ENCODE measurements around the gene CACNA1C. TPM values are rescaled to one million over a fixed set of nuclear protein-coding genes. Genes with fewer than 3 reads are reported as not detected.
A peak's percentile ranks its signal among the peaks of the same experiment; 100 is the strongest.

Gene CACNA1C
- total and polyA plus RNA-seq, 4 donors, result 14.8 to 22.2 (median 18.3) TPM

DNA sequence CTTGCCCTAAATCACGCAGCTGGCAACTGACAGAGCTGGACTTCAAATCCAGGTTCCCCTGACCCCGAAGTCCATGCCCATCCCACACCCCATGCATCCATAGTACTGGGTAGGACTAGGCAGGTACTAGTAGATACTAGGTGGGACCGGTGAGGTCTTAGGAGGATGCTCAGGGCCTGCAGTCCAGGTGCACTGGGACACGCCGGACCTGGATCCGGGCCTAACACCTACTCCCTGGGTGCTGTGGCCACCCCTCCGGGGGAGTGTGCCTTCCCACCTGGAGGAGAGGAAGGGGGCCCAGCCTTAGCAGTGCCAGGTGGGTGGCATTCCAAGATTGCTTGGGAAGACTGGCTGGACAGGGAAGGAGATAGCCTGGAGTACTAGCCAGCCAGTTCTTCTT lies 64.8 kb downstream of the CACNA1C start:
- peaks cover 36% of the 10 kb centered on the region for H3K36me3 ChIP-seq (ENCODE audit: control insufficient read depth, insufficient read depth, low read length)
- no peaks in the 10 kb centered on the region for H3K9me3 ChIP-seq (ENCODE audit: control insufficient read depth, insufficient read depth, low read length)
- no peak for DNase-seq (ENCODE audit: low read depth in 4 of 6, low spot score in 6 of 6)
- peaks cover 15% of the 10 kb centered on the region for H3K4me1 ChIP-seq (ENCODE audit: control insufficient read depth, insufficient read depth, low read length)
- H3K27ac ChIP-seq (ENCODE audit: low read depth, low read length), result no peak overlapping the region
- H3K27me3 ChIP-seq (ENCODE audit: control insufficient read depth, insufficient read depth, low read length), result no peaks in the 10 kb centered on the region
- H3K4me3 ChIP-seq (ENCODE audit: low read depth, low read length), result no peak overlapping the region
- WGBS (ENCODE audit: insufficient coverage), result 96% methylated on average over 4 of the region's 7 CpGs

DNA sequence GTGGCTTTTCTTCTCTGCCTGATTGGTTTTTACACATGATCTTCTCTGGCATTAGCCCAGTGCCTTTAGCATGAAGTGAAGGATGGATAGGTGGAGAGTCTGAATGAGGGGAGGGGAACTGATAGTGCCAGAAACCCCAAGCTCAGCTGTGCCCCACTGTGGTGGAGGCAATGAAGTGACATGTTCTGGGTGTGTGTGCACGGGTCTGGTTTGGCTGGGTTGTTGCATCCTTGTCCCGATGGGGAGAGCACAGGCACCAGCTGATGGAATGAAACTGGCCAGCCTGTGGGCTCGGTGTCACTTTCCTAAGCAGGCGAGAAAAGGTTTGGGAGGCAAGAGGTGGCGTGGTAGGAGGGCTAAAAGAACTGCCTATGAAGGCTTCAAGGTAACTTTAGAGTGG lies 65.3 kb downstream of the CACNA1C start:
- peaks cover 39% of the 10 kb centered on the region for H3K36me3 ChIP-seq (ENCODE audit: control insufficient read depth, insufficient read depth, low read length)
- H3K4me3 ChIP-seq (ENCODE audit: low read depth, low read length), result no peak overlapping the region
- no peak for DNase-seq (ENCODE audit: low read depth in 4 of 6, low spot score in 6 of 6)
- H3K27ac ChIP-seq (ENCODE audit: low read depth, low read length), result no peak overlapping the region
- 90% methylated on average over 5 of the region's 5 CpGs for WGBS (ENCODE audit: insufficient coverage)
- H3K9me3 ChIP-seq (ENCODE audit: control insufficient read depth, insufficient read depth, low read length), result no peaks in the 10 kb centered on the region
- H3K27me3 ChIP-seq (ENCODE audit: control insufficient read depth, insufficient read depth, low read length), result no peaks in the 10 kb centered on the region
- H3K4me1 ChIP-seq (ENCODE audit: control insufficient read depth, insufficient read depth, low read length), result peaks cover 12% of the 10 kb centered on the region

GRCh38 chr12:2118481-2119255 lies 65.9 kb downstream of the CACNA1C start:
- WGBS (ENCODE audit: insufficient coverage), result 83% methylated on average over 12 of the region's 12 CpGs
- Histone ChIP-seq H3K4me3 (ENCODE audit: low read depth, low read length) (no peak overlapping the region), H3K27ac (ENCODE audit: low read depth, low read length) (no peak overlapping the region), H3K9me3 (ENCODE audit: control insufficient read depth, insufficient read depth, low read length) (no peaks in the 10 kb centered on the region), H3K4me1 (ENCODE audit: control insufficient read depth, insufficient read depth, low read length) (peaks cover 6% of the 10 kb centered on the region), H3K36me3 (ENCODE audit: control insufficient read depth, insufficient read depth, low read length) (peaks cover 39% of the 10 kb centered on the region), H3K27me3 (ENCODE audit: control insufficient read depth, insufficient read depth, low read length) (no peaks in the 10 kb centered on the region)
- DNase-seq (ENCODE audit: low read depth in 4 of 6, low spot score in 6 of 6), result no peak

- Histone ChIP-seq H3K4me3 (ENCODE audit: low read depth, low read length) (no peak overlapping the region), H3K36me3 (ENCODE audit: control insufficient read depth, insufficient read depth, low read length) (peaks cover 39% of the 10 kb centered on the region), H3K4me1 (ENCODE audit: control insufficient read depth, insufficient read depth, low read length) (no peaks in the 10 kb centered on the region), H3K9me3 (ENCODE audit: control insufficient read depth, insufficient read depth, low read length) (no peaks in the 10 kb centered on the region), H3K27me3 (ENCODE audit: control insufficient read depth, insufficient read depth, low read length) (no peaks in the 10 kb centered on the region), H3K27ac (ENCODE audit: low read depth, low read length) (peak overlapping the region; percentile 6)
- no peak for DNase-seq (ENCODE audit: low read depth in 4 of 6, low spot score in 6 of 6)
- whole genome bisulfite sequencing (ENCODE audit: insufficient coverage), result 89% methylated on average over 3 of the region's 7 CpGs
Observed at GRCh38 chr12:2119266-2119665, 66.5 kb downstream of the CACNA1C start.

DNA sequence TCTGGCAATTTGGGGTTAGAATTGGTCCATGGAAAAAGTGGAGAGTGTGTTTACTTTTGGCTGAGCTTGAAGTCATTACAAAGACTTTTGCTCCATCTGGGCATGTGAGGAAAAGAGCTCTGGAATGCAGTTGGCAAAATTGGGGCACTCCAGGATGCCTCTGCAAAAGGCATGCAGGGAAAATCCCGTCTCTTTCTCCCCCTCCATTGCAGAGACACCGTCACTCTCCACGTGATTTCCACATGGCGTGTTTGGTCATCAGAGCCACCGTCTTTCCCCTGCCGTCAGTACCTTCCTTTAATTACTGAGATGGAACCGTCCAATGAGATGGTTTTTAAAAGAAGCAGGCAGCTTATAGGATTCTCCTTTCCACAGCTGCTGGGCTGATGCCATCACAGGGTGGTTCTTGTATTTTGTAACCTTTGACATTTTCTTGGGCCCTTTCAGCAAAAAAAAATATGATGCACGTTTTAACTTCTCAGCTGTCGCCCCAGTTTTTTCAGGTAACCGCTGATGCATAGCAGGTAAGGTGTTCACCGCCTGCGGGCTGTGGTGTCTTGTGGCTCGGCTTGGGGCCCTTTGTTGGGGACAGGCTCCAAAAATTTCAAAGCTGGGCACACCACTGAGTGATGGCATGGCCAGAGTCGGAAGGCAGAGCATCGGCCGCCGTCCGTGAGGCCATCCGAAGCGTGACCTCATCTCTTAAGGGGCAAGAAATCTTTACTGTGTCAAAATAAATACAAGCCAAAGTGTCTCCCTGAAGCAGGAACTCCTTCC lies 68.4 kb downstream of the CACNA1C start:
- no peaks in the 10 kb centered on the region for H3K4me1 ChIP-seq (ENCODE audit: control insufficient read depth, insufficient read depth, low read length)
- no peaks in the 10 kb centered on the region for H3K27me3 ChIP-seq (ENCODE audit: control insufficient read depth, insufficient read depth, low read length)
- DNase-seq (ENCODE audit: low read depth in 4 of 6, low spot score in 6 of 6), result no peak
- 92% methylated on average over 13 of the region's 20 CpGs for WGBS (ENCODE audit: insufficient coverage)
- peaks cover 27% of the 10 kb centered on the region for H3K36me3 ChIP-seq (ENCODE audit: control insufficient read depth, insufficient read depth, low read length)
- H3K4me3 ChIP-seq (ENCODE audit: low read depth, low read length), result no peak overlapping the region
- no peaks in the 10 kb centered on the region for H3K9me3 ChIP-seq (ENCODE audit: control insufficient read depth, insufficient read depth, low read length)
- H3K27ac ChIP-seq (ENCODE audit: low read depth, low read length), result no peak overlapping the region

- WGBS (ENCODE audit: insufficient coverage), result 86% methylated on average over 13 of the region's 13 CpGs
- DNase-seq (ENCODE audit: low read depth in 4 of 6, low spot score in 6 of 6), result no peak
- Histone ChIP-seq H3K27me3 (ENCODE audit: control insufficient read depth, insufficient read depth, low read length) (no peaks in the 10 kb centered on the region), H3K4me1 (ENCODE audit: control insufficient read depth, insufficient read depth, low read length) (no peaks in the 10 kb centered on the region), H3K27ac (ENCODE audit: low read depth, low read length) (no peak overlapping the region), H3K36me3 (ENCODE audit: control insufficient read depth, insufficient read depth, low read length) (peaks cover 17% of the 10 kb centered on the region), H3K9me3 (ENCODE audit: control insufficient read depth, insufficient read depth, low read length) (no peaks in the 10 kb centered on the region), H3K4me3 (ENCODE audit: low read depth, low read length) (no peak overlapping the region)
Observed at GRCh38 chr12:2124466-2125023, 71.8 kb downstream of the CACNA1C start.

DNA sequence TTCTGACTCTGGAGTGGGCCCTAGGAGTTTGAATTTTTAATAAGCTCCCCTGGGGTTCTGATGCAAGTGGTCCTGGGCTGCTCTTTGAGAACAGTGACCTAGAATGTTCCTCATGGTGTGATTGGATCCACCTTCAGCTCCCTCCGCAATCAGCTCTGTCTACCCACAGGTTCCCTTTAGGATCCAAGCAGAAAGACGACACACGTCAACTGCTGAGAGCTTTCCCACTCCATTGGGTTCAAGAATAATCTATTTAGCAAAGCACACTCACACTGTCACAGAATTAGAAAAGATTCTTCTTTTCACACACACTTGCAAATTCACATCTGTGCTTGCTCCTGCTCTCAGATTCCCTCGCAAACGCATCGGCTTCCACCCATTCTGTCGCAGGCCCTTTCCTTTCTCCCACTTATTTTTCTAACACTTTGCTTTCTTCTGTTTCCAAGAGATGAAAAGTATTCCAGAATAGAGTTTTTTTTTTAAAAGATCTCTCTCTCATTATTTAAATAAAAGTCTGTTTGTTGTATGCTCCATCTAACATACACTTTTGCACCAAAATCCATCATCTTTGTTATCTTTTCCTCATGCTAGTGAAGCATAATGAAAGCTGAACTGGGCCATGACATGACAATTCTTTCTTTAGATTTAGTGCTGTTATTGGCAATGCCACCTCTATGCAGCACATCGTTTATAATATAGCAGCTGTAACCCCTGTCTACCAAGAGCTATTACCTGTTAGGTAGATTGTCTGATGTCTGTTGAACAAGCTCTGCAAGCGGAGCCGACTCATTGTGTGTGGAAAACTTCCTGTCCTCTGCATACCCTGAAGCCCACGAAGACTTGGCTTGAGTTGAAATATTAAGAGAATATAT lies 73.1 kb downstream of the CACNA1C start:
- Histone ChIP-seq H3K27ac (ENCODE audit: low read depth, low read length) (no peak overlapping the region), H3K9me3 (ENCODE audit: control insufficient read depth, insufficient read depth, low read length) (no peaks in the 10 kb centered on the region), H3K27me3 (ENCODE audit: control insufficient read depth, insufficient read depth, low read length) (no peaks in the 10 kb centered on the region), H3K4me3 (ENCODE audit: low read depth, low read length) (no peak overlapping the region), H3K4me1 (ENCODE audit: control insufficient read depth, insufficient read depth, low read length) (no peaks in the 10 kb centered on the region), H3K36me3 (ENCODE audit: control insufficient read depth, insufficient read depth, low read length) (peaks cover 15% of the 10 kb centered on the region)
- peak in 2 of 6 donors; percentile 17 to 32 for DNase-seq (ENCODE audit: low read depth in 4 of 6, low spot score in 6 of 6)
- 89% methylated on average over 7 of the region's 11 CpGs for WGBS (ENCODE audit: insufficient coverage)

- WGBS (ENCODE audit: insufficient coverage), result 79% methylated on average over 4 of the region's 8 CpGs
Observed at GRCh38 chr12:2126676-2127406, 74.1 kb downstream of the CACNA1C start.

GRCh38 chr12:2129076-2129475 lies 76.3 kb downstream of the CACNA1C start:
- Histone ChIP-seq H3K36me3 (ENCODE audit: control insufficient read depth, insufficient read depth, low read length) (peaks cover 3% of the 10 kb centered on the region), H3K27me3 (ENCODE audit: control insufficient read depth, insufficient read depth, low read length) (no peaks in the 10 kb centered on the region), H3K4me3 (ENCODE audit: low read depth, low read length) (no peak overlapping the region), H3K27ac (ENCODE audit: low read depth, low read length) (no peak overlapping the region), H3K9me3 (ENCODE audit: control insufficient read depth, insufficient read depth, low read length) (no peaks in the 10 kb centered on the region), H3K4me1 (ENCODE audit: control insufficient read depth, insufficient read depth, low read length) (no peaks in the 10 kb centered on the region)
- WGBS (ENCODE audit: insufficient coverage), result 93% methylated on average over 5 of the region's 7 CpGs
- no peak for DNase-seq (ENCODE audit: low read depth in 4 of 6, low spot score in 6 of 6)

More at GRCh38 chr12:2126676-2127406, 74.1 kb downstream of the CACNA1C start:
- H3K4me1 ChIP-seq (ENCODE audit: control insufficient read depth, insufficient read depth, low read length), result no peaks in the 10 kb centered on the region
- H3K27ac ChIP-seq (ENCODE audit: low read depth, low read length), result no peak overlapping the region
- no peak overlapping the region for H3K4me3 ChIP-seq (ENCODE audit: low read depth, low read length)
- peaks cover 10% of the 10 kb centered on the region for H3K36me3 ChIP-seq (ENCODE audit: control insufficient read depth, insufficient read depth, low read length)
- no peaks in the 10 kb centered on the region for H3K27me3 ChIP-seq (ENCODE audit: control insufficient read depth, insufficient read depth, low read length)
- no peak for DNase-seq (ENCODE audit: low read depth in 4 of 6, low spot score in 6 of 6)
- no peaks in the 10 kb centered on the region for H3K9me3 ChIP-seq (ENCODE audit: control insufficient read depth, insufficient read depth, low read length)
